ENCODE data around the gene DNAH2. TPM values are rescaled to one million over a fixed set of nuclear protein-coding genes. Genes with fewer than 3 reads are reported as not detected.

The DNAH2 gene
- total and polyA plus RNA-seq, 2 of the 13 experiments (the other 11 are each of a cell fraction or from before 2014, with no cell fraction given), result not detected

DNA sequence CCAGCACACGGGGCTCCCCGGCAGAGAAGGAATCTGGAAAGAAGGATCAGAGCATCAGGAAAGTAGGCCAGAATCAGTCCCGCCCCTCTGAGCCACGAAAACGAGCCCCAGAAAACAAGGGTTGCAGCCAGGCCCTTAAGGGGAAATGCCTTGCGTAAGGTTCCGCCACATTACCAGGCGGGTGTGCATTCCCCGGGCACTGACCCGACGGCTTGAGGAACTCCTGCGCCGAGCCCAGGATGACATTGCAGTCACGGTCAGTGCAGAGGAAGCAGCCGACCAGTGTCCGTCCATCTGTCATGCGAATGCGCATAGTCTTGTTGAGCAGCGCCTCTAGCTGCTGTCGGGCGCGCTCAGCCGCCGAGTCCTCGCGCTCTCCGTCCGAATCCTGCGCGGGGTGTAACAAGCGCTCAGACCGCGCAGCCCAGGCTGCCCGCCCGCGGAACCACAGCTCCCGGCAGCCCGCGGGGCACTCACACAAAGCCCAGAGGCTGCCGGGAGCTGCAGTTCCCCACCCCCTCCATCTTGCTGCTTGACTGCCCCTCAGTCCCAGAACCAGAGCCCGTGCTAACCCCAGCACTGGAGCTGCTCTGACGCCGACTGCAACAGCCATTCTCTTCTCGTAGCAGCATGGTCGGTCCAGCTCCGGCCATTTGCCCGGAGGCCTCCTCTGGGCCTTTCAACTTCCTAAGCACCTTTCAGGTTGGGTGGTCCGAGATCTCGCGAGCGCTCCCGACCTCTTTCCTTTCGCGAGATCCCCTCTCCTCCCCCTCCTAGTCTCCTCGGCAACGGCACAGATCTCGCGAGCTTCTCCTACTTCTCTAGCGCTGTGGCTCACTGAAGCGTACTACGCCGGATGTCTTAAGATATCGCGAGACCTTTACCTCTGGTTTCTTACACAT is 139.5 kb downstream of the DNAH2 start, which contains the start of gene NAA38 (continued):
- TF ChIP-seq, protein P1, sequence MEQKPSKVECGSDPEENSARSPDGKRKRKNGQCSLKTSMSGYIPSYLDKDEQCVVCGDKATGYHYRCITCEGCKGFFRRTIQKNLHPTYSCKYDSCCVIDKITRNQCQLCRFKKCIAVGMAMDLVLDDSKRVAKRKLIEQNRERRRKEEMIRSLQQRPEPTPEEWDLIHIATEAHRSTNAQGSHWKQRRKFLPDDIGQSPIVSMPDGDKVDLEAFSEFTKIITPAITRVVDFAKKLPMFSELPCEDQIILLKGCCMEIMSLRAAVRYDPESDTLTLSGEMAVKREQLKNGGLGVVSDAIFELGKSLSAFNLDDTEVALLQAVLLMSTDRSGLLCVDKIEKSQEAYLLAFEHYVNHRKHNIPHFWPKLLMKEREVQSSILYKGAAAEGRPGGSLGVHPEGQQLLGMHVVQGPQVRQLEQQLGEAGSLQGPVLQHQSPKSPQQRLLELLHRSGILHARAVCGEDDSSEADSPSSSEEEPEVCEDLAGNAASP (CRISPR knock-in tag; IDR thresholded peaks at IDR 0.05; ENCODE audit: borderline replicate concordance), result 0 out of 2 replicates have a peak, but pooled peaks have one; percentile 21
- TF ChIP-seq, protein P2, sequence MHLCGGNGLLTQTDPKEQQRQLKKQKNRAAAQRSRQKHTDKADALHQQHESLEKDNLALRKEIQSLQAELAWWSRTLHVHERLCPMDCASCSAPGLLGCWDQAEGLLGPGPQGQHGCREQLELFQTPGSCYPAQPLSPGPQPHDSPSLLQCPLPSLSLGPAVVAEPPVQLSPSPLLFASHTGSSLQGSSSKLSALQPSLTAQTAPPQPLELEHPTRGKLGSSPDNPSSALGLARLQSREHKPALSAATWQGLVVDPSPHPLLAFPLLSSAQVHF (CRISPR knock-in tag; IDR thresholded peaks at IDR 0.05), result no peak
- TF ChIP-seq HCFC1 (IDR thresholded peaks at IDR 0.05; ENCODE audit: low read depth, low read length) (peak; percentile 88), MEF2D (CRISPR knock-in tag; IDR thresholded peaks at IDR 0.05) (peak; percentile 54; the same call in 1 of the 2 replicates), ZNF777 (CRISPR knock-in tag; IDR thresholded peaks at IDR 0.05) (peak; percentile 90), BHLHE40 (IDR thresholded peaks at IDR 0.05; ENCODE audit: low read length) (no peak), ZNF263 (CRISPR knock-in tag; IDR thresholded peaks at IDR 0.05) (peak; percentile 59), ZNF383 (CRISPR knock-in tag; IDR thresholded peaks at IDR 0.05; ENCODE audit: borderline replicate concordance) (no peak), ZFYVE20 (CRISPR knock-in tag; IDR thresholded peaks at IDR 0.05; ENCODE audit: borderline replicate concordance, low read depth) (no peak), ETV5 (CRISPR knock-in tag; IDR thresholded peaks at IDR 0.05; ENCODE audit: borderline replicate concordance) (peak; percentile 24; the same call in 1 of the 2 replicates), ZNF616 (CRISPR knock-in tag; IDR thresholded peaks at IDR 0.05; ENCODE audit: low read depth) (no peak), SKI (IDR thresholded peaks at IDR 0.05; ENCODE audit: partially characterized antibody) (peak; percentile 38)
- TF ChIP-seq, protein P3, sequence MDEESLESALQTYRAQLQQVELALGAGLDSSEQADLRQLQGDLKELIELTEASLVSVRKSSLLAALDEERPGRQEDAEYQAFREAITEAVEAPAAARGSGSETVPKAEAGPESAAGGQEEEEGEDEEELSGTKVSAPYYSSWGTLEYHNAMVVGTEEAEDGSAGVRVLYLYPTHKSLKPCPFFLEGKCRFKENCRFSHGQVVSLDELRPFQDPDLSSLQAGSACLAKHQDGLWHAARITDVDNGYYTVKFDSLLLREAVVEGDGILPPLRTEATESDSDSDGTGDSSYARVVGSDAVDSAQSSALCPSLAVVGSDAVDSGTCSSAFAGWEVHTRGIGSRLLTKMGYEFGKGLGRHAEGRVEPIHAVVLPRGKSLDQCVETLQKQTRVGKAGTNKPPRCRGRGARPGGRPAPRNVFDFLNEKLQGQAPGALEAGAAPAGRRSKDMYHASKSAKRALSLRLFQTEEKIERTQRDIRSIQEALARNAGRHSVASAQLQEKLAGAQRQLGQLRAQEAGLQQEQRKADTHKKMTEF (CRISPR knock-in tag; IDR thresholded peaks at IDR 0.05), result peak; percentile 82
- TF ChIP-seq, protein P4, sequence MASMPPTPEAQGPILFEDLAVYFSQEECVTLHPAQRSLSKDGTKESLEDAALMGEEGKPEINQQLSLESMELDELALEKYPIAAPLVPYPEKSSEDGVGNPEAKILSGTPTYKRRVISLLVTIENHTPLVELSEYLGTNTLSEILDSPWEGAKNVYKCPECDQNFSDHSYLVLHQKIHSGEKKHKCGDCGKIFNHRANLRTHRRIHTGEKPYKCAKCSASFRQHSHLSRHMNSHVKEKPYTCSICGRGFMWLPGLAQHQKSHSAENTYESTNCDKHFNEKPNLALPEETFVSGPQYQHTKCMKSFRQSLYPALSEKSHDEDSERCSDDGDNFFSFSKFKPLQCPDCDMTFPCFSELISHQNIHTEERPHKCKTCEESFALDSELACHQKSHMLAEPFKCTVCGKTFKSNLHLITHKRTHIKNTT (CRISPR knock-in tag; IDR thresholded peaks at IDR 0.05), result no peak
- TF ChIP-seq, protein P5, sequence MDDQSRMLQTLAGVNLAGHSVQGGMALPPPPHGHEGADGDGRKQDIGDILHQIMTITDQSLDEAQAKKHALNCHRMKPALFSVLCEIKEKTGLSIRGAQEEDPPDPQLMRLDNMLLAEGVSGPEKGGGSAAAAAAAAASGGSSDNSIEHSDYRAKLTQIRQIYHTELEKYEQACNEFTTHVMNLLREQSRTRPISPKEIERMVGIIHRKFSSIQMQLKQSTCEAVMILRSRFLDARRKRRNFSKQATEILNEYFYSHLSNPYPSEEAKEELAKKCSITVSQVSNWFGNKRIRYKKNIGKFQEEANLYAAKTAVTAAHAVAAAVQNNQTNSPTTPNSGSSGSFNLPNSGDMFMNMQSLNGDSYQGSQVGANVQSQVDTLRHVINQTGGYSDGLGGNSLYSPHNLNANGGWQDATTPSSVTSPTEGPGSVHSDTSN (CRISPR knock-in tag; IDR thresholded peaks at IDR 0.05; ENCODE audit: borderline replicate concordance), result no peak
- TF ChIP-seq, protein P6, sequence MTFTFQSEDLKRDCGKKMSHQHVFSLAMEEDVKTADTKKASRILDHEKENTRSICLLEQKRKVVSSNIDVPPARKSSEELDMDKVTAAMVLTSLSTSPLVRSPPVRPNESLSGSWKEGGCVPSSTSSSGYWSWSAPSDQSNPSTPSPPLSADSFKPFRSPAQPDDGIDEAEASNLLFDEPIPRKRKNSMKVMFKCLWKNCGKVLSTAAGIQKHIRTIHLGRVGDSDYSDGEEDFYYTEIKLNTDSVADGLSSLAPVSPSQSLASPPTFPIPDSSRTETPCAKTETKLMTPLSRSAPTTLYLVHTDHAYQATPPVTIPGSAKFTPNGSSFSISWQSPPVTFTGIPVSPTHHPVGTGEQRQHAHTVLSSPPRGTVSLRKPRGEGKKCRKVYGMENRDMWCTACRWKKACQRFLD (CRISPR knock-in tag; IDR thresholded peaks at IDR 0.05; ENCODE audit: borderline replicate concordance), result 0 out of 2 replicates have a peak, but pooled peaks have one; percentile 41
